Measurements from ENCODE around the gene TMEM269.
"Not testable (repeated sequence)": the region's sequence is repeated elsewhere in the genome, so short reads cannot be mapped to it uniquely, and the experiment has no call there.

TMEM269 gene

DNA sequence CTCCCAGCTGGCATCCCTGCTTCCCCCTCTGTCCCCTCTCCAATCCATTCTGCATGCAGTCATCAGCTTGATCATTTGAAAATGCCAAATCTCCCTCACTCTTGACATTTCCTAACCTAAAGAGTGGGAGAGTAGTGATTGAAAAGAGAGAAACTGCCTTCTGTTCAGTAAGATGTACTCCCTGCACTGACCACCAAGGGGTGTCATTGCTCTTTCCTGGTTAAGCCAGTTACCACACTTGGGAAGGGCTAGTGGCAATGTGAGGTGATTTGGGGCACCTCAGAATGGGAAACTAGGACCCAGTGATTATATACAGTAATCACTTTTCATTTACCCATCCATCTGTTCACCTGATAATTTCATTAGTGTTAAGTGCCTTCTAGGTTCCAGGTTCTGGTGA is 6.9 kb upstream of the TMEM269 start:
- peak; percentile 54 for DNase-seq (ENCODE audit: low spot score)

DNA sequence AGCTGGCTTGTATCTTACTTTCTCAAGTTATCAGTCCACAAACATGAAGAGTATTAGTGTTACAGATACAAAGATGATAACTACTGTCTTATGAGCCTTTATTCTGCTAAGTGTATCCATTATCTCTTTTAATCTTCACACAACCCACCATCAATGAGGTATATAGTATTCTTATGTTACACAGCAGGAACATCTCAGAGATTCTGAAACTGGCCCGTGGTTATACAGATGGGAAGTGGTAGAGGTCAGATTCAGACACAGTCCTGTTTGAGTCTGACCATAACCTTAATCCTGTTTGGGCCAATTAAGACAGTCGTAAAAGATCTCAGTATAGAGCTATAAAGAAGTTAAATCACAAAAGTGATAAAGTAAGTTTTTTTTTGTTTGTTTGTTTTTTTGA is 5.1 kb upstream of the TMEM269 start:
- no peak for DNase-seq (ENCODE audit: low spot score)

DNA sequence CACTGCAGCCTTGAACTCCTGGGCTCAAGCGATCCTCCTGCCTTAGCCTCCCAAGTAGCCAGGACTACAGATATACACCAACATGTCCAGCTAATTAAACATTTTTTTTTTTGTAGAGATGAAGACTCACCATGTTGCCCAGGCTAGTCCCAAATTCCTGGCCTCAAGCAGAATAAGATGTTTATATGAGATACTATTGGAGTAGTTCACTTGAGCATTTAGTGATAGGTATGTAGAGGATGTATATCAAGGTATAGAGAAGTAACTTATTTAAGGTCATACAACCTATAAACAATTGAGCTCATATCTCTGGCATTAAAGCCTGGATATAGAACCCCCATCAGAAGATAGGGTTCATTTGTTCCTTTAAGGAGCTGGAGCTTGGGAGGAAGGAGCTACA is 4.6 kb upstream of the TMEM269 start:
- no peak for DNase-seq (ENCODE audit: low spot score)

DNA sequence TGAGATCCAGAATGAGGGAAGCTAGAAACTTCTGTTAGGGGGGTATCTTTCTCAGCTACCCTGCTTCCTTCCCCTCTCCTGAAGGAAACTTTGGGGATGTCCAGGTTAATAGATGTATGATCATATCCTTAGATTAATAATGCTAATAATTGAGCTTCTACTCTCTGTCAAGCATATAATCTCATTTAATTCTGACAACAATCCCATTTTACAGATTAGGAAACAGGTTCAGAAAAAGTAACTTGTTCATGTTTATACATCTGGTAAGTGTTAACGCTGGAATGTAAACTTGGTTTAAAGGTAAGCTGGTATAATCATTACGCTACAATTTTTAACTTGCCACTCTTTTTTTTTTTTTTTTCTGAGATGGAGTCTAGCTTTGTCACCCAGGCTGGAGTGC is 1.7 kb upstream of the TMEM269 start:
- no peak for DNase-seq (ENCODE audit: low spot score)

DNA sequence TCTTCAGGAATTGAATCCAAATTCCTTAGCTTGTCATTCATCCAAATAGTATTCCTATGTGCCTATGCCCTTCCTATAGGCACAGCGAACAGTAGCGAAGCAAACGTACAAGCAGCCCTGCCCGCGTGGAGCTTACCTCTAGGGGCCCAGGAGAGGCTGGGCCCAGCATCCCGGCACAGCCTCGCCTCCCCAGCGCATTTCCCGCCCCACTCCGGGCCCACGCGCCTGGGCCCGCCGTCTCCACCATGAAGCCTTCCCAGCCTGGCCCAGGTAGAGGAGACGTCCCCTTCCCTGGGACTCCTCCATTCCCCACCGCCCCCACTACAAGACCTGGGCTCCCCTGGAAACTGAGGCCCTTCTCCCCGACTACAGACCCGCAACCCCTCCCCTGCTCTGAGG is 245 bp upstream of the TMEM269 start:
- DNase-seq (ENCODE audit: low spot score): no peak

DNA sequence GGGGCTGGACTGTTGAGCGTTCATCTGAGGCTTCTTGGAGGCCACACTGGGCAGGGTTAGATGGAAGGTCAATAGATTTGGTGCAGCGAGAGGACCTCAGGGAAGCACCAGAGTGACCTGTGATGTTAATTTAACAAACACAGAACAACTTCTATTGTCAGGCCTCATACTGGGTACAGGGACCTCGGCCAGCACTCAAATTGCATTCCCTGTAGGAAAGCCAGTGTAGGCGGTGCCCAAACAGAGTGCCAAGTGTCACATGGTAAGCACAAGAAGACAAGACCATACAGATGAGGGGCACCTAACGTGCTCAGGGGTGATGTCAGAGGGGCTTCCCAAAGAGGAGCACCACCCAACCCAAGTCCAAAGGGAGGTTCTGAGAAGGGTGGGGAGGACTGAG is 1.3 kb downstream of the TMEM269 start:
- DNase-seq (ENCODE audit: low spot score): no peak

DNA sequence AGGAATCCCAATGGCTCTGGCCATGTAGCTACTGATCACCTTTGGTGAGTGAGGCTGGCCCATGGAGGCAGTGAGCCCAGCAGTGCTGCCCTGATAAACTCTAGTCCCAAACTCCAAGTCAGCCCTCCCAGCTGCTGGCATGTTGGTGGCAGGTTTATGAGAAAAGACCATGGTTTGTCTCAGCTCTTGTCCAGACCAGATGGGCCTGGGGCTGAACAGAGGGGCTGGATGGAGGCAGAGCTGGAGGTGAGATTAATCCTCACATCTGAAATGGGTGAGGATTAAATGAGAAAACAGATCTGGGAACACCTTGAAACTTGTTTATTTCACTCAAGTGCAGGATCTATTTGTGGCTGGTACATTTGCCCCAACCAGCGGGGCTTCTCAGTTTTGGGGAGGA is 3.2 kb downstream of the TMEM269 start:
- DNase-seq (ENCODE audit: low spot score): no peak

DNA sequence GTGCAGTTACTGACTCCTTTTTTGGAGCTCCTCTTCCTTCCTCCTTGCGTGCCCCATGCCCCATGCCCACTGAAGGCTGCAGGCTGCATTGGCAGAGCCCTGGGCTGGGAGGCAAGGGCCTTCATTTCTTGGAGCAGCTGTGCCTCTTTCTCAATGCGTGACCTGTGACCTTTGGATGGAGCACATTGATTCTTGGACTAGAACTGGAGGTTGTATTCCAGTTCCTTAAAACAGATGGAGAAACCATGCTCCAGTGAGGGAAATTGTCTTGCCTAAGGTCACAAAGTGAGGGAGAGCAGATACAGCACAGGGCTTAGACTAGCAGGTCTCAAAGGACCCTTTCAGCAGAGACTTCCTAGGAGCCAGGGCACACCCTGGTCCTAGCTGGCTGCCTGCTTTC is 9.0 kb downstream of the TMEM269 start:
- DNase-seq (ENCODE audit: low spot score): no peak

DNA sequence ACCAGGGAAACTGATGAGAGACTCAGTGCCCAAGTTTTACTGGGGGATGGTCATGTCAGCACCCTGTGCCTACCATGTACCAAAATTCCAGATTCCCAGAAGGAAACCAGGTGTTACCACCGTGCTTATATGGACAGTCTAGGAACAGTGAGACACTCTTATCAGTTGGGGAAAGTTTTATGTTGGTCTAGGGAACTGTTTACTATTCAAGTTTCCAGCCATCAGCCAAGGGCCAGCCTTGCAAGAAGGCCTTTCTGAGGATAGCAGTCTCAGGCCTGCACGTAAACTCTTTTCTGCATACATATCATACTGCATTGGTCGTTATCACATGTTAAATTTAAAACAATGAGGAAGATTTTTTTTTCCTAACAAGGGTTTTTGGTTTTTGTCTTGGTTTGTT is 12.6 kb downstream of the TMEM269 start:
- no peak for DNase-seq (ENCODE audit: low spot score)

DNA sequence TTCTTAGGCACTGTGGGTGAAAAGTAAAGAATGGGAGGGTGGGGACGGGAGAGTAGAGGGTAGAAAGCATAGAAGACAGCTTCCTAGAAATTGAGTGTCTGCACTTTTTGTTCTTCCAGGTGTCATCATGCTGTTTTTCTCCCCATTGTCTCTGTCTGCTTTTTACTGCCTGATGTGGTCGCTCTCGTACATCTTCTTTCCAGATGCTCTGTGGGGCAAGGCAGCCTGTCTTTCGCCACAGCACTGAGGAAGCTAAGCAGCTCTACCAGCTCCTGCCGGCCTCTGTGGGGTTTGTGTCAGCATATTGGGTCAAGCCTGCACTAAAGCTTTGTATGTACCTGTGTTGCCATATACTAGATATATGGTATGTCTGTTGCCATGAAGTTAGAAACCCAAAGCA is 13.2 kb downstream of the TMEM269 start:
- DNase-seq (ENCODE audit: low spot score): no peak

DNA sequence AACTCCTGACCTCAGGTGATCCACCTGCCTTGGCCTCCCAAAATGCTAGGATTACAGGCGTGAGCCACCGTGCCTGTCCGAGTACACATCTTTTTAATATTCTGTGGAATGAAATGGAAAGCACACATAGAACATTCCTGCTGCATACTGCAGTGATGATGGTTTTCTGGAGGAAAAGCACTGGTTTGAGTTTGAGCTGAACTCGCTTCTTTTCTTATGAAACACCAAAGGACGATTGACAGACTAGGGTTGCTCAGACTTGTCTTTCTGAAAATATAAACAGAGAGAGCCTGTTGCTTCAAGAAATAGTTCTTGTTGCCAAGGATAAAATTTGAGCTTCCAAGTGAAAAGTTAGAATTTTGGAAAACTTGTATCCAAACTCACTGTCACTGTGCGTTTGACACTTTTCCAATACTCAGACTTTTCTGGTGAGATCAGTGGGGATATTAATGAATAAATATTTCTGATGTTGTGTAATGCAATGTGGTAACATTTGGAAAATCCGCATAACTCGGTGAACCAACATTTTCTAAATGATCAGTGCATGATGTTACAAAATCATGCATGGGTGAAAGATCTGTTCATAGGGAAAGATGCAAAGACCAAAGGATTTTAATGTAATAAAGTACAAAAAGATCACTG is 17.2 kb downstream of the TMEM269 start:
- no peak for DNase-seq (ENCODE audit: low spot score)

DNA sequence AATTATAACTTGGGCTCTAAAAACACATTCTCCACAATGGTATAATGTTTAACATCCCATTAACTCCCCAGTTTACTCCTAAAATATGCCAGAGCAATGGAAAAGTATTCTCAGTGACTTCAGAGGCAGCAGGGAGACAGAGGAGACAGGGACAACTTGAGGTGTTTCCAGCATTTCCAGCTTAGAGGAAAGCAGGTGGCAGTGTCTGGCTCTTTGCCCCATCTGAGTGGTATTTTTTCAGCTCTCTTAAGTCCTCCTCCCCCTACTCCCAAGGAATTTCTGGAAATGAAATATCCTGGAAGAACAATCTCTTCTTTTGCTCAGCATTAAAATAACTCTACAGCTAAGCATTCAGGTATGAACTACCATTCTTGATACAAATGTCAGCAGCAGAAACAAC is 21.4 kb downstream of the TMEM269 start:
- no peak for DNase-seq (ENCODE audit: low spot score)

DNA sequence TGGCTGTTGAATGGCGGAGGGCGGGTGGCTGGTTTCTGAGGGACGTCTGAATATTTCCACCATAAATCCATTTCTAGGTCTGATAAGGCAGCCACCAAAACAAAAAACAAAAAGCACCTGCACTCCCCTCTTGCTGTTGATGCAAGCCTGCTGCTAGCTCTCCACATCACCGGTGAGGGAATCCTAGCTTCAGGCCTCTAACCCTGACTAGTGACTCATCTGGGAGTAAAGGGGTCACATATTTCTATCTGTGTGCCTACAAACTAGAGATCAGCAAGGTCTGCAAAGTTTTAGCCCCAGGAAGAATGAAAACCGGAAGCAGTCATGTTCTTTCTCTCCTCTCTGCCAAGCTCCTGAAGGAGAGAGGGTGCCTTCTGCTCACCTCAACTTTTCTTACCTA is 21.8 kb downstream of the TMEM269 start:
- no peak for DNase-seq (ENCODE audit: low spot score)

DNA sequence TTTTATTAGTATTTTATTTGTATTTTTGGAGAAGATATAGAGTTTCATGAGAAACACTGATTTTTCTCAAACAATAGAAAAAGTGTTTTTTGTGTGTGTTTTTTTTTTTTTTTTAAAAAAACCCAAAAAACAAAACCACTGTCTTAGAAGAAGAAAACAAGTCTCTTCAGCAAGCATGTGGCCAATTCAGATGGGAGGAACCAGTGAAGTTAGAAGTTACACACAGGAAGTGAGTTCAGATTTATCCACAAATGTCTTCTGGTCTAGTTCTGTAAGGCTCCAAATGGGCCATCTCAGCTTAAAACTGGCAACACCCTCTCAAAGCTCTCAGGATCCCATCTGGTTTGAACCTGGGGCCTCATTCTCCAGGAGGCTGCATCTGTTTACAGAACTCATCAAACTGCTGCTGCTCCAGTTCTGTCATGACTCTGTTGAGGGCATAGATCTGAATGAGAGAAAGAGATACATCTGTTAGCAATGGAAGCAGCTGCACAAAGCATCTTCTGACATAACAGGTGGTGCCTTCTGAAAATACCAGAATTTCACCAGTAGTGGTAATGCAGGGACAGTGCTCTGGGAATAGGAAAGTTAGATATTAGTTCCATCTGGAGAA is 22.4 kb downstream of the TMEM269 start:
- DNase-seq (ENCODE audit: low spot score): no peak

DNA sequence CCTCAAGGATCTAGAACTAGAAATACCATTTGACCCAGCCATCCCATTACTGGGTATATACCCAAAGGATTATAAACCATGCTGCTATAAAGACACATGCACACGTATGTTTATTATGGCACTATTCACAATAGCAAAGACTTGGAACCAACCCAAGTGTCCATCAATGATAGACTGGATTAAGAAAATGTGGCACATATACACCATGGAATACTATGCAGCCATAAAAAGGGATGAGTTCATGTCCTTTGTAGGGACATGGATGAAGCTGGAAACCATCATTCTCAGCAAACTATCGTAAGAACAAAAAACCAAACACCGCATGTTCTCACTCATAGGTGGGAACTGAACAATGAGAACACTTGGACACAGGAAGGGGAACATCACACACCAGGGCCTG is 30.0 kb downstream of the TMEM269 start:
- DNase-seq (ENCODE audit: low spot score): not testable (repeated sequence)

DNA sequence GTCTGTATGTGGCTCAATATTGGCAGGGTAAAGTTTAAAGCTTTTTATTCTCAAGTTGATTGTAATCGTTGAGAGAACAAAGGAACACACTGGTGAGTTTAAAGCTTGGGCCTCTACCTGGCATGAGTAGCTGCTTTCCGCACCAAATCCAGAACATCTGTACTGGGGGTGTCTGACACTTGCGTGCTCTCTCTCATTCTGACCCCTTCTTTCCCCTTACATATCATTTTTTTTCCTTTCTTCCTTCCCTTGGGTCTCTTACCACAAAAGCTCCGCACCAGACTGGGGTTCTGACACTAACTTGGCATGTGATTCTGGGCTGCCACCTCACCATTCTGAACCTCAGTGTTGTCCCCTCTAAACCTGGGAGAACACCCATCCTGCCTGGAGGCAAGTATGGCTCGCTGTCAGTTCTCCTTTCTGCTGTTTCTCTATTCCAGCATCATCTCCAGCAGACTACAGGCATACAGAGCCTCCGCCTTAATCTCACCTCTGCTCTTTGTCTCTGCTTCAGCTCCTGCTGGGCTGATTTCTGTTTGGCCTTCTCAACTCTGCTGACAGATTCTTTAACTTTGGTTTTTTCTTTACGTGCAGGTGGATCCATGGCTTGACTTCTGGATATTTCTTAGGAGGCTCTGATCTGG is 31.3 kb downstream of the TMEM269 start:
- peak; percentile 10 for DNase-seq (ENCODE audit: low spot score)

DNA sequence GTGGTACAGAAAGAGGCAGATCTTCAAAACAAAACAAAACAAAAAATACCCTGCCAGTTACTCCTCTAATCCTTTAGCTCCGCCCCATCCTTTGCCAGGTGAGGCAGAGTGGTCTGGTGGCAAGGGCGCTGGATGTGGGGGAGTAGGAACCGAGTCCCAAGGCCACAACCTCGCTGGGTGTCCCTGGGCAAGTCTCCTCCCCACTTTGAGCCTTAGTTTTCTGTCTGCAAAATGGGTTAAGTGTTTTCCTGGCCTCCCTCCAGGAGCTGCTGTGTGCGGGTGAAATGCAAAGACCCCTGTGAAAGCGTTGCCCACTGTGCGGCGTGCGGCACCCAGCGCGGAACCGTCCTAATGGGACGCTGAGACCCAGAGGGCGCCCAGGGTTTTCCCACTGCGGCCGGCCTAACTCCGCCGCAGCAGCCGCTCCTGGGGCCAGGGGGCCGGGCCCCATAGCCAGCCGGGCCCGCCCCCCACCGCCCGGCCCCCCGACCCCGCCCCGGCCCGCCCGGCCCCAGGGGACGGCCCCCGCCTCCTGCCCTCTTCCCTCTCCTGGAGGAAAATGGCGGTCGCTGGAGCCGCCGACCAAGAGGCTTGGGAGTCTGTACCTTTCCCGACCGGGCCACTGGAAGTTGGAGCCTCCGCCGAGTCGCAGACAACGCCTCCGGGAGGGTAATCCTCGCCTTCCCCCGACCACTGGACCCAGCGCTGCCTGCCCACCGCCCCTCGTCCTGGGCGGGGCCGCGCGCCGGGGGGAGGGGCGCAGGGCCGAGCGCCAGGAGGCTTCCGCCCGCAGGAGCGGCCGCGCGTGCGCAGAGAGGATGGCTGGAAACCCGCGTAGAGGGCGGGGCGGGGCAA is 32.0 kb downstream of the TMEM269 start, which contains the start of the genes ERMAP and SVBP:
ERMAP (plus strand) TSS at position 538 of the 855 bp plus-strand sequence. CDS start 13,327 bp downstream, outside the sequence.
SVBP (minus strand) TSS at position 813 of the 855 bp plus-strand sequence. CDS start 853 bp downstream, outside the sequence.
- peak; percentile 83 for DNase-seq (ENCODE audit: low spot score)

DNA sequence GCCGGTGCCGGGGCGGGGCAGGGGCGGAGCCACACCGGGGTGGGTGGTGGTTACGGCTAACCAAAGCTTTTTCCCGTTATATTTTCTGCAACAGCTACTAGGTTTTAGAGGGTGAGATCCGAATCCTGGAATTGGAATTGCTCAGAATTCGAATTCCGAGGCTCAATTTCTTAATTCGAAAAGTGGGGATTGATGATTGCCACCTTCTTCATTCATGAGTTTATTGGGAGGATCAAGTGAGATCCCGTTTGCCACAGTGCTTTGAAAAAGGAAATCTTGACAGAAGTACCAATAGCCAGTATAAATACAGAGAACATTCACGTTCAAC is 32.6 kb downstream of the TMEM269 start:
- no peak for DNase-seq (ENCODE audit: low spot score)

DNA sequence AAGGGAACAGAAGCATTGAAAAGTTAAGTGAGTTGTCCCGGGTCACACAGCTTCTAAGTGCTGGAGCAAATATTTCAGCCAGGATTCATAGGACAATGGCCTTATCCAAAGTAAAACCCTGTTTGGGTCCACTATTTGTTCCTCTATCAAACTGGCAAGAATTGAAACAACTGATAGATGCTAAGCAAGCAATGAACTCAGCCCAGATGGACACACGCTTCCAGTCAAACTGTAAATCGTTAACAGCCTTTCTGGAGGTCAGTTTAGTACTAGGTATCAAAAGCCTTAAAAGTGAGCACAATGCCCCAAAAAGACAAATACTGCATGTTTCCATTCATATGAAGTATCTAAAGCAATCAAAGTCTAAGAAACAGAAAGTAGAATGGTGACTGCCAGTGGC is 33.2 kb downstream of the TMEM269 start:
- DNase-seq (ENCODE audit: low spot score): no peak

DNA sequence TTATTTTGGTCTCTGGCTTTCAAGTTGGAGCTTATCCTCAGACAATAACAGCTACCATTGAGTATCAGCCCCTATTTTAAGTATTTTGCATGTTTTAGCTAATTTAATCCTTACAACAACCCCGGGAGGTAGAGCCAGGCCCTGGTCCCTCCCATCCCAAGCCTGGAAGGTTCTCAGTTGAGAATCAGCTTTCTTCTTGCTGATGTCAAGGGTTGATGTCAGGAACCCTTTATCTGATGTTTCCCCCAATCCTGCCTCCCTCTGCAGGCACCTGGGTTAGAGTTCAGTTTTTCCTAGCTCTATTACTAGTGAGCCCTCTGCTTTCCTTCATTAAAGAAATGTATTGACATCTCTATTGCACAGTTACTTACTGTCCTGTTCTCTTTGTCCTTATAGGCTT is 36.0 kb downstream of the TMEM269 start:
- DNase-seq (ENCODE audit: low spot score): no peak

DNA sequence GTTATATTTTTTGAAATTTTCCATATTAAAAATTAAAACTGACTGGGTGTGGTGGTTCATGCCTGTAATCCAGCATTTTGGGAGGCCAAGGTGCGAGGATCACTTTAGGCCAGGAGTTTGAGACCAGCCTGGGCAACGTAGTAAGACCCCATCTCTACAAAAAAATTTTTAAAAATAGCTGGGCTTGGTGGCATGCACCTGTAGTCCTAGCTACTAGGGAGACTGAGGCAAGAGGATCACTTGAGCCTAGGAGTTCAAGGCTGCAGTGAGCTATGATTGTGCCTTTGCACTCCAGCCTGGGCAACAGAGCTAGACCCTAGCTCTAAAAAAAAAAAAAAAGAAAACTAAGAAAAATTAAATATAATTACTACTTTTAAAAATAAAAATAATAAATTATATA is 36.9 kb downstream of the TMEM269 start:
- DNase-seq (ENCODE audit: low spot score): no peak

DNA sequence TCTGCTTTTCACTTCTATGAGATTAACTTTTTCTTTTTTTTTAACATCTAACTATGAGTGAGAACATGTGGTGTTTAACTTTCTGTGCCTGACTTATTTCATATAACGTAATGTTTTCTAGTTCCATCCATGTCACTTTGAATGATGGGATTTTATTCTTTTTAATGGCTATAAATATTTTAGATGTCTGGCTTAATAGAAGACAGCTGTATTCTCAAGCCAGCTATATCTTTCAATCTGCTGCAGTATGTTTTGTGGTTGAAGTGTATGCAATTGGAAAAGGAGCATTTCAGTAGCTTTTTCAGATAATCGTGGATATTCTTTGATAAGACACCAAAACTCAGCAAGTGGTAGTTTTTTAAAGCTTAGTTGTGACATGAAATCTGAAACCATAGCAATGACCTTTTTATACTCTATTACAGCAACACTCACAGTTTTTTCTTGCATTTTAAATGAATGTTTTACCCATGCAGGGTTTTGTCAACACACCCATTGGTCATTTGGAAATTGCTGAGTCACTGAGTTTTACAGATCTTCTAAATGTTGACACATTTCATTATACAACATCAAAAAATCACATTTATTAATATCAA is 38.1 kb downstream of the TMEM269 start:
- no peak for DNase-seq (ENCODE audit: low spot score)

Data from SW480 (cell line).